Measurements from ENCODE around the gene MIA2. TPM values are rescaled to one million over a fixed set of nuclear protein-coding genes. Genes with fewer than 3 reads are reported as not detected.

MIA2 gene
- total RNA-seq, 2 donors from 2014 or later, result 16.8 to 26.5 TPM

GRCh38 chr14:39267608-39268005 lies 33.9 kb downstream of the MIA2 start:
- H3K27ac Mint-ChIP-seq, result peak overlapping the region; percentile 96
- peaks cover 14% of the 10 kb centered on the region for H3K4me1 Mint-ChIP-seq
- H3K27ac ChIP-seq (ENCODE audit: low read depth, low read length), result peak overlapping the region; percentile 98
- peaks cover 2% of the 10 kb centered on the region for H3K4me1 ChIP-seq (ENCODE audit: control insufficient read depth, insufficient read depth, low read length)
- H3K9me3 Mint-ChIP-seq, result peaks cover 17% of the 10 kb centered on the region
- WGBS, 2 experiments (ENCODE audit: insufficient coverage in 1 of 2, insufficient read length in 1 of 2), result 1 to 2% methylated on average over 9 to 16 of the region's 16 CpGs
- H3K36me3 Mint-ChIP-seq (ENCODE audit: low read depth), result peaks cover 9% of the 10 kb centered on the region
- H3K4me3 Mint-ChIP-seq, result peak overlapping the region; percentile 87
- no peaks in the 10 kb centered on the region for H3K27me3 ChIP-seq (ENCODE audit: control insufficient read depth, insufficient read depth, low read length, poor library complexity, severe bottlenecking)
- H3K36me3 ChIP-seq (ENCODE audit: control insufficient read depth, insufficient read depth, low read length), result no peaks in the 10 kb centered on the region
- DNase-seq, result no peak
- H3K9me3 ChIP-seq (ENCODE audit: control insufficient read depth, low read length), result peaks cover 23% of the 10 kb centered on the region
- peak overlapping the region; percentile 90 for H3K4me3 ChIP-seq (ENCODE audit: low read length)
- no peaks in the 10 kb centered on the region for H3K27me3 Mint-ChIP-seq (ENCODE audit: insufficient read depth)
- H3K9ac ChIP-seq (ENCODE audit: extremely low read depth, low read length, poor library complexity, severe bottlenecking), result peak overlapping the region; percentile 84
- TF ChIP-seq, protein P1, sequence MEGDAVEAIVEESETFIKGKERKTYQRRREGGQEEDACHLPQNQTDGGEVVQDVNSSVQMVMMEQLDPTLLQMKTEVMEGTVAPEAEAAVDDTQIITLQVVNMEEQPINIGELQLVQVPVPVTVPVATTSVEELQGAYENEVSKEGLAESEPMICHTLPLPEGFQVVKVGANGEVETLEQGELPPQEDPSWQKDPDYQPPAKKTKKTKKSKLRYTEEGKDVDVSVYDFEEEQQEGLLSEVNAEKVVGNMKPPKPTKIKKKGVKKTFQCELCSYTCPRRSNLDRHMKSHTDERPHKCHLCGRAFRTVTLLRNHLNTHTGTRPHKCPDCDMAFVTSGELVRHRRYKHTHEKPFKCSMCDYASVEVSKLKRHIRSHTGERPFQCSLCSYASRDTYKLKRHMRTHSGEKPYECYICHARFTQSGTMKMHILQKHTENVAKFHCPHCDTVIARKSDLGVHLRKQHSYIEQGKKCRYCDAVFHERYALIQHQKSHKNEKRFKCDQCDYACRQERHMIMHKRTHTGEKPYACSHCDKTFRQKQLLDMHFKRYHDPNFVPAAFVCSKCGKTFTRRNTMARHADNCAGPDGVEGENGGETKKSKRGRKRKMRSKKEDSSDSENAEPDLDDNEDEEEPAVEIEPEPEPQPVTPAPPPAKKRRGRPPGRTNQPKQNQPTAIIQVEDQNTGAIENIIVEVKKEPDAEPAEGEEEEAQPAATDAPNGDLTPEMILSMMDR (conservative IDR thresholded peaks at IDR 0.05), result no peak

DNA sequence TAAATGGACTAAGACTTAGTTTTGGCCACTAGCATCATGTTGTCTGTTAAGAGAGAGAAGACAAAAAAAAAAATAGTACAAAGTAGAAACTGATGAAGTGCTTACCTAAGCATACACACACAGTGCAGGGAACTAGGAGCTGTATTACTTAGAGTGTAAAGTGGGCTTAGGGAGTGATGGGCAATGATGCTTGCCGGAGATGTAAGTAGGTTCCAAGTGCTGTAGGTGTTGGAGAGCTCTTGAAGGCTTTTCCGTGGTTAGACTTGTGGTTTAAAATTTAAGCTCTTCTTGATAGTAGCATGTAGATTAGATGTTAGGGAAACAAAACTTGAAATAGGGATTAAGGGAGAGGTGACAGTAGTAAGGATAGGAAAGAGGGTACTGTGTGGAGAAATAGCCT lies 34.7 kb downstream of the MIA2 start:
- Histone ChIP-seq H3K4me1 (ENCODE audit: control insufficient read depth, insufficient read depth, low read length) (peaks cover 2% of the 10 kb centered on the region), H3K9ac (ENCODE audit: extremely low read depth, low read length, poor library complexity, severe bottlenecking) (no peak overlapping the region), H3K27ac (ENCODE audit: low read depth, low read length) (no peak overlapping the region), H3K9me3 (ENCODE audit: control insufficient read depth, low read length) (peaks cover 30% of the 10 kb centered on the region), H3K36me3 (ENCODE audit: control insufficient read depth, insufficient read depth, low read length) (no peaks in the 10 kb centered on the region), H3K4me3 (ENCODE audit: low read length) (peak overlapping the region; percentile 90), H3K27me3 (ENCODE audit: control insufficient read depth, insufficient read depth, low read length, poor library complexity, severe bottlenecking) (no peaks in the 10 kb centered on the region)
- Mint-ChIP-seq H3K36me3 (ENCODE audit: low read depth) (peaks cover 17% of the 10 kb centered on the region), H3K4me3 (peak overlapping the region; percentile 87), H3K27me3 (ENCODE audit: insufficient read depth) (no peaks in the 10 kb centered on the region), H3K9me3 (peaks cover 25% of the 10 kb centered on the region), H3K27ac (no peak overlapping the region), H3K4me1 (peaks cover 14% of the 10 kb centered on the region)
- TF ChIP-seq, protein P1 (conservative IDR thresholded peaks at IDR 0.05), result no peak
- 54 to 60% methylated on average over 2 of the region's 2 CpGs for WGBS, 2 experiments (ENCODE audit: insufficient coverage in 1 of 2, insufficient read length in 1 of 2)
- no peak for DNase-seq

- Histone ChIP-seq H3K9me3 (ENCODE audit: control insufficient read depth, low read length) (peaks cover 33% of the 10 kb centered on the region), H3K4me3 (ENCODE audit: low read length) (no peak overlapping the region), H3K27me3 (ENCODE audit: control insufficient read depth, insufficient read depth, low read length, poor library complexity, severe bottlenecking) (no peaks in the 10 kb centered on the region), H3K9ac (ENCODE audit: extremely low read depth, low read length, poor library complexity, severe bottlenecking) (no peak overlapping the region), H3K36me3 (ENCODE audit: control insufficient read depth, insufficient read depth, low read length) (no peaks in the 10 kb centered on the region), H3K27ac (ENCODE audit: low read depth, low read length) (no peak overlapping the region), H3K4me1 (ENCODE audit: control insufficient read depth, insufficient read depth, low read length) (no peaks in the 10 kb centered on the region)
- Mint-ChIP-seq H3K27me3 (ENCODE audit: insufficient read depth) (no peaks in the 10 kb centered on the region), H3K27ac (no peak overlapping the region), H3K4me3 (no peak overlapping the region), H3K36me3 (ENCODE audit: low read depth) (peaks cover 23% of the 10 kb centered on the region), H3K9me3 (peaks cover 25% of the 10 kb centered on the region), H3K4me1 (peaks cover 8% of the 10 kb centered on the region)
- no peak for DNase-seq
- WGBS, 2 experiments (ENCODE audit: insufficient coverage in 1 of 2, insufficient read length in 1 of 2), result no CpG with 5 or more reads among the region's 1 CpG
- TF ChIP-seq, protein P1 (conservative IDR thresholded peaks at IDR 0.05), result no peak
These were observed 39.2 kb downstream of the MIA2 start for GRCh38 chr14:39272918-39273317.
